ENCODE results near the gene GEMIN2. TPM values are rescaled to one million over a fixed set of nuclear protein-coding genes. Genes with fewer than 3 reads are reported as not detected.

GEMIN2 gene
- polyA plus RNA-seq, 1 of the 3 experiments (the other 2 are of a cell fraction): 13.2 TPM

DNA sequence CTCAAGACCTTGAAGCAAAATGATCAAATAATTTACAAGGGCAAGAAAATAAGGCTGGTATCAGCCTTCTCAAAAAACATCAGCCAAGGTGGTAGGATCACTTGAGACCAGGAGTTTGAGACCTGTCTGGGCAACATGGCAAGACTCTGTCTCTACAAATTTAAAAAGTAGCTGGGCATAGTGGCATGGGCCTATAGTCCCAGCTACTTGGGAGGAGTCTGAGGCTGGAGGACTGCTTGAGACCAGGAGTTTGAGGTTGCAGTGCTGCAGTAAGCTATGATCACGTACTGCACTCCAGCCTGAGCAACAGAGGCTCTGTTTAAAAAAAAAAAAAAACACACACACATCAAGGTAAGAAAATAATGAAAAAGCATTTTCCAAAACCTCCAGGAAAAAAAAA is 33.2 kb upstream of the GEMIN2 start:
- H3K4me1 ChIP-seq (ENCODE audit: control insufficient read depth in 1 of 2, insufficient read depth in 2 of 2, low read depth in 1 of 2, low read length in 1 of 2): no peaks in the 10 kb centered on the region
- peaks cover 11 to 29% of the 10 kb centered on the region in 2 experiments for H3K36me3 ChIP-seq (replicated peaks in 1 of 2; ENCODE audit: control insufficient read depth in 1 of 2, insufficient read depth in 2 of 2, low read length in 1 of 2)
- no peaks in the 10 kb centered on the region for H4K20me1 ChIP-seq (ENCODE audit: insufficient read depth)
- H3K9me3 ChIP-seq: no peaks in the 10 kb centered on the region
- H2AFZ ChIP-seq (ENCODE audit: low read depth): no peak overlapping the region
- DNase-seq: no peak
- H3K9me2 ChIP-seq: no peaks in the 10 kb centered on the region
- ChIA-PET CTCF (no interaction called here), POLR2A (no interaction called here)
- H3K4me2 ChIP-seq: no peak overlapping the region
- no peaks in the 10 kb centered on the region; the same call in 1 of the 2 replicates for H3K79me2 ChIP-seq (ENCODE audit: insufficient read depth)
- no peak for TF ChIP-seq POLR2AphosphoS5 (IDR thresholded peaks at IDR 0.05; ENCODE audit: low read depth, low read length)
- no peak for TF ChIP-seq PBX3 (IDR thresholded peaks at IDR 0.05)
- TF ChIP-seq ZBTB33 (IDR thresholded peaks at IDR 0.05; ENCODE audit: borderline replicate concordance, low read depth): no peak
- no peak for TF ChIP-seq EZH2phosphoT487 (IDR thresholded peaks at IDR 0.05; ENCODE audit: borderline replicate concordance, low read depth)
- no peak for TF ChIP-seq CHD2 (IDR thresholded peaks at IDR 0.05; ENCODE audit: low read length, partially characterized antibody)
- TF ChIP-seq TEAD4 (IDR thresholded peaks at IDR 0.05; ENCODE audit: borderline replicate concordance, insufficient read depth): no peak
- no peak for TF ChIP-seq REST (IDR thresholded peaks at IDR 0.05; ENCODE audit: low read depth, low read length)
- no peak for TF ChIP-seq CTCF (IDR thresholded peaks at IDR 0.05)
- TF ChIP-seq, protein P1, sequence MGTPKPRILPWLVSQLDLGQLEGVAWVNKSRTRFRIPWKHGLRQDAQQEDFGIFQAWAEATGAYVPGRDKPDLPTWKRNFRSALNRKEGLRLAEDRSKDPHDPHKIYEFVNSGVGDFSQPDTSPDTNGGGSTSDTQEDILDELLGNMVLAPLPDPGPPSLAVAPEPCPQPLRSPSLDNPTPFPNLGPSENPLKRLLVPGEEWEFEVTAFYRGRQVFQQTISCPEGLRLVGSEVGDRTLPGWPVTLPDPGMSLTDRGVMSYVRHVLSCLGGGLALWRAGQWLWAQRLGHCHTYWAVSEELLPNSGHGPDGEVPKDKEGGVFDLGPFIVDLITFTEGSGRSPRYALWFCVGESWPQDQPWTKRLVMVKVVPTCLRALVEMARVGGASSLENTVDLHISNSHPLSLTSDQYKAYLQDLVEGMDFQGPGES (IDR thresholded peaks at IDR 0.05; ENCODE audit: low read depth, low read length): no peak
- TF ChIP-seq TCF12 (IDR thresholded peaks at IDR 0.05): no peak
- TF ChIP-seq SMC3 (IDR thresholded peaks at IDR 0.05; ENCODE audit: low read depth, low read length): no peak
- TF ChIP-seq NFIC (IDR thresholded peaks at IDR 0.05; ENCODE audit: borderline replicate concordance): no peak
- no peak overlapping the region for H3K27ac ChIP-seq (ENCODE audit: low read depth in 2 of 2, low read length in 1 of 2)
- no peak overlapping the region for H3K9ac ChIP-seq
- no peaks in the 10 kb centered on the region for H3F3A ChIP-seq (replicated peaks; ENCODE audit: insufficient read depth)
- WGBS (ENCODE audit: low lambda C conversion rate): 100% methylated on average over 1 of the region's 1 CpG
- no peaks in the 10 kb centered on the region for H3K27me3 ChIP-seq (ENCODE audit: insufficient read depth)
- no peak overlapping the region for H3K4me3 ChIP-seq (ENCODE audit: low read depth in 2 of 2, low read length in 1 of 2)

All from SK-N-SH (cell line).